CD14-positive monocyte (primary cell): Measurements from ENCODE around the gene CDCA4. TPM values are rescaled to one million over a fixed set of nuclear protein-coding genes. Genes with fewer than 3 reads are reported as not detected.
"Not testable (repeated sequence)": the region's sequence is repeated elsewhere in the genome, so short reads cannot be mapped to it uniquely, and the experiment has no call there.

ENCODE experiments used
- DNase-seq, 3 donors: peaks; one replicate each; pipeline ENCODE4 v3.0.0-alpha.2; 2011 to 2022
- H2AFZ ChIP-seq: 2 replicates; pipeline ENCODE4 v1.6.0; 2012; ENCODE audit warnings: mild to moderate bottlenecking, low read depth, low read length, inconsistent platforms; ENCODE audit not compliant: insufficient read depth, poor library complexity, severe bottlenecking
- H3K27ac ChIP-seq, 2 donors: 1 replicate in 1 of 2; 2 replicates in 1 of 2; pipeline ENCODE4 v1.5.1; 2012 to 2013; ENCODE audit warnings: low read length in 2 of 2, control low read depth in 1 of 2, inconsistent platforms in 1 of 2, low read depth in 1 of 2, mild to moderate bottlenecking in 1 of 2
- H3K27me3 ChIP-seq, 2 donors: one replicate each; pipeline versions ENCODE4 v1.6.0 to v1.6.1; 2011 to 2013; ENCODE audit warnings: low read length in 2 of 2; ENCODE audit not compliant: control insufficient read depth in 2 of 2, insufficient read depth in 2 of 2
- H3K36me3 ChIP-seq, 2 donors: replicated peaks in 1 of 2; 1 replicate in 1 of 2; 2 replicates in 1 of 2; pipeline versions ENCODE4 v1.5.1 to v1.6.1; 2012 to 2013; ENCODE audit warnings: low read length in 2 of 2, control low read depth in 1 of 2, inconsistent platforms in 1 of 2, mild to moderate bottlenecking in 1 of 2; ENCODE audit not compliant: insufficient read depth in 2 of 2, control insufficient read depth in 1 of 2
- H3K4me1 ChIP-seq, 2 donors: 1 replicate in 1 of 2; 2 replicates in 1 of 2; pipeline versions ENCODE4 v1.5.1 to v1.6.1; 2012 to 2013; ENCODE audit warnings: low read length in 2 of 2, control low read depth in 1 of 2, inconsistent platforms in 1 of 2, mild to moderate bottlenecking in 1 of 2, moderate library complexity in 1 of 2; ENCODE audit not compliant: insufficient read depth in 2 of 2, control insufficient read depth in 1 of 2
- H3K4me2 ChIP-seq: replicated peaks from 2 replicates; pipeline ENCODE3; 2012; ENCODE audit warnings: low read length, moderate library complexity, mild to moderate bottlenecking; ENCODE audit not compliant: poor library complexity, severe bottlenecking; ENCODE audit errors: extremely low read depth
- H3K4me3 ChIP-seq, 3 experiments: fragments of 200-600 bp in 1 of 3; sonication (generic) in 1 of 3; replicated peaks in 1 of 3; 1 replicate in 2 of 3; 2 replicates in 1 of 3; pipeline ENCODE4 v1.5.1; 2011 to 2013; ENCODE audit warnings: low read length in 3 of 3, mild to moderate bottlenecking in 3 of 3, control low read depth in 2 of 3, low read depth in 2 of 3, inconsistent platforms in 1 of 3, moderate library complexity in 1 of 3
- H3K79me2 ChIP-seq: 2 replicates; pipeline ENCODE4 v1.6.0; 2012; ENCODE audit warnings: mild to moderate bottlenecking, control low read depth, inconsistent platforms, low read length, moderate library complexity; ENCODE audit not compliant: insufficient read depth
- H3K9ac ChIP-seq: 2 replicates; pipeline ENCODE4 v1.6.0; 2017; ENCODE audit warnings: low read length, mild to moderate bottlenecking; ENCODE audit not compliant: insufficient read depth, poor library complexity, severe bottlenecking
- H3K9me3 ChIP-seq, 2 donors: replicated peaks in 1 of 2; 1 replicate in 1 of 2; 2 replicates in 1 of 2; pipeline versions ENCODE4 v1.5.1 to v1.6.1; 2012 to 2013; ENCODE audit warnings: low read length in 2 of 2, control low read depth in 1 of 2; ENCODE audit not compliant: control insufficient read depth in 1 of 2, insufficient read depth in 1 of 2
- H4K20me1 ChIP-seq: 2 replicates; pipeline ENCODE4 v1.6.0; 2012; ENCODE audit warnings: mild to moderate bottlenecking, low read length, control low read depth, moderate library complexity; ENCODE audit not compliant: insufficient read depth
- H3K27ac Mint-ChIP-seq, 7 donors: one replicate each; pipeline ENCODE4 v1.8.0; 2020; ENCODE audit warnings: mild to moderate bottlenecking in 7 of 7, mixed read lengths in 7 of 7, moderate library complexity in 6 of 7, inconsistent platforms in 2 of 7
- H3K27me3 Mint-ChIP-seq, 3 donors: one replicate each; pipeline ENCODE4 v1.8.0; 2021 to 2022; ENCODE audit warnings: low read depth in 3 of 3, mild to moderate bottlenecking in 3 of 3, mixed read lengths in 3 of 3, moderate library complexity in 3 of 3, inconsistent platforms in 1 of 3
- H3K36me3 Mint-ChIP-seq, 2 donors: one replicate each; pipeline ENCODE4 v1.8.0; 2020; ENCODE audit warnings: mixed read lengths in 2 of 2, inconsistent platforms in 1 of 2, mild to moderate bottlenecking in 1 of 2
- H3K4me1 Mint-ChIP-seq: one replicate; pipeline ENCODE4 v1.8.0; 2020; ENCODE audit warnings: mild to moderate bottlenecking, mixed read lengths
- H3K4me3 Mint-ChIP-seq, 2 donors: one replicate each; pipeline ENCODE4 v1.8.0; 2020; ENCODE audit warnings: mild to moderate bottlenecking in 2 of 2, mixed read lengths in 2 of 2, moderate library complexity in 1 of 2
- H3K9me3 Mint-ChIP-seq, 7 donors: one replicate each; pipeline ENCODE4 v1.8.0; 2020 to 2022; ENCODE audit warnings: mixed read lengths in 7 of 7, mild to moderate bottlenecking in 6 of 7, moderate library complexity in 6 of 7, inconsistent platforms in 2 of 7
- CTCF ChIP-seq: fragments of 200-600 bp; IDR thresholded peaks from one replicate; pipeline ENCODE4 v1.8.0; 2022; ENCODE audit warnings: antibody characterized with exemption, mild to moderate bottlenecking
- WGBS: methylation state at CpG from one replicate; pipeline ENCODE4 v1.1.5; 2013; ENCODE audit warnings: missing lambda C conversion rate; ENCODE audit not compliant: insufficient coverage; 5-methylcytosine and 5-hydroxymethylcytosine counted together
- intact Hi-C, 2 donors: fragments of 100-400 bp; cut with micrococcal nuclease; formaldehyde crosslinking; loops; one replicate each; pipeline versions ENCODE4 v1.15.0 to v1.15.1; 2023
- polyA plus RNA-seq, 3 donors: library from polyadenylated mRNA; depleted of rRNA in 1 of 3; unstranded in 2 of 3; stranded (reverse) in 1 of 3; fragments of 300-500 nt in 2 of 3; fragments of >200 nt in 1 of 3; fragmentation: Illumina TruSeq in 2 of 3; gene quantifications; 1 replicate in 2 of 3; 2 replicates in 1 of 3; pipeline ENCODE4 v1.2.3, GENCODE V29; 2012 to 2021

The CDCA4 gene
- polyA plus RNA-seq, 3 donors: 8.6 to 12.0 (median 11.6) TPM

DNA sequence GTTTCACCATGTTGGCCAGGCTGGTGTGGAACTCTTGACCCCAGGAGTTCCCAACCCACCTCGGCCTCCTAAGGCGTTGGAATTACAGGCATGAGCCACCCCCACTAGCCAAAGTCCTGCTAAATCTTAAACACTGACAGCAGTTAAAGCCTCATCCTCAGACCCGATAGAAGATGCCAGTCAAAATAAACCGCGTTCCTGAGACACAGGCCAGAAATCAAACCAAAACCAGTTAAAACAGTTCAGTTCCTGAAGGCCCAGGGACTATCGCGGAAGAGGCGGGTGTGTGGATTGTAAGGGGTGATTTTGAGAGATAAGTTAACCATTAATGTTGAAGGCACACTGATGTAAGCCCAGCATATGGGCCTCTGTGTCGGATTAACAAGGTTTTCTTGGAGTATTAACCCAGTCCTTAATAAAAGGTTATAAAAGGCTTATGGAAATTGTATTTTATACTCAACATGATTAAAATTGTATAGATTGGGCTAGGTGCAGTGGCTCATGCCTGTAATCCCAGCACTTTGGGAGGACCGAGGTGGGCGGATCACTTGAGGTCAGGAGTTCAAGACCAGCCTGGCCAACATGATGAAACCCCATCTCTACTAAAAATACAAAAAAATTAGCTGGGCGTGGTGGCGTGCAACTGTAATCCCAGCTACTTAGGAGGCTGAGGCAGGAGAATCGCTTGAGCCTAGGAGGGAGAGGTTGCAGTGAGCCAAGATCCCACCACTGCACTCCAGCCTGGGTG, 18.7 kb upstream of the CDCA4 start:
- no peak for DNase-seq
- H3K36me3 Mint-ChIP-seq: peaks cover 0 to 3% of the 10 kb centered on the region in 2 donors
- Histone ChIP-seq H3K36me3 (no peaks in the 10 kb centered on the region), H3K79me2 (no peaks in the 10 kb centered on the region), H3K27ac (no peak overlapping the region), H3K4me2 (no peak overlapping the region), H3K4me3 (no peak overlapping the region), H3K27me3 (no peaks in the 10 kb centered on the region), H3K9ac (no peak overlapping the region), H3K9me3 (no peaks in the 10 kb centered on the region), H3K4me1 (peaks cover 15 to 21% of the 10 kb centered on the region in 2 donors), H4K20me1 (no peaks in the 10 kb centered on the region), H2AFZ (no peak overlapping the region)
- H3K4me3 Mint-ChIP-seq: no peak overlapping the region
- peaks cover 5 to 10% (median 6%) of the 10 kb centered on the region in 3 donors for H3K27me3 Mint-ChIP-seq
- no peak overlapping the region for H3K27ac Mint-ChIP-seq
- 92% methylated on average over 4 of the region's 14 CpGs for WGBS
- no peak for TF ChIP-seq CTCF
- H3K9me3 Mint-ChIP-seq: peaks cover 0 to 2% (median 0%) of the 10 kb centered on the region in 7 donors
- peaks cover 14% of the 10 kb centered on the region for H3K4me1 Mint-ChIP-seq
- intact Hi-C loops: no loop called here

DNA sequence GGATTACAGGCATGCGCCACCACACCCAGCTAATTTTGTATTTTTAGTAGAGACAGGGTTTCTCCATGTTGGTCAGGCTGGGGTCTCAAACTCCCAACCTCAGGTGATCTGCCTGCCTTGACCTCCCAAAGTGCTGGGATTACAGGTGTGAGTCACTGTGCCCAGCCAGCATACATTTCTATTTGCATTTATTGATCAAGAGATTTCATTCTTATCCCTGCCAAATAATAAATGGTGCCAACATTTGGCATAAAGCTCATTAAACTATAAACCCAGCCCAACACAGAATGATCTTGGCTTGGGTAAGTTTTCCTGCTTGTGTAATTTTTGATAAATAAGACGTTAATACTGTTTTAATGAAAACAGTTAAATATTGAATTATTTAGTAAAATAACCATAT, 14.7 kb upstream of the CDCA4 start:
- DNase-seq, H3K36me3 Mint-ChIP-seq, H3K4me3 Mint-ChIP-seq, H3K27me3 Mint-ChIP-seq, H3K9ac ChIP-seq, H3K27ac Mint-ChIP-seq, H3K9me3 ChIP-seq, H4K20me1 ChIP-seq, H2AFZ ChIP-seq, H3K27ac ChIP-seq, H3K4me3 ChIP-seq, H3K36me3 ChIP-seq, H3K79me2 ChIP-seq, H3K4me2 ChIP-seq, H3K27me3 ChIP-seq, intact Hi-C loops, H3K9me3 Mint-ChIP-seq: not testable (repeated sequence)
- peaks cover 20 to 21% of the 10 kb centered on the region in 2 donors for H3K4me1 ChIP-seq
- no CpG with 5 or more reads among the region's 2 CpGs for WGBS
- peaks cover 24% of the 10 kb centered on the region for H3K4me1 Mint-ChIP-seq
